Measurements from ENCODE around the gene CCDC74A.
A peak's percentile ranks its signal among the peaks of the same experiment; 100 is the strongest.
"Not testable (repeated sequence)": the region's sequence is repeated elsewhere in the genome, so short reads cannot be mapped to it uniquely, and the experiment has no call there.

Gene CCDC74A

DNA sequence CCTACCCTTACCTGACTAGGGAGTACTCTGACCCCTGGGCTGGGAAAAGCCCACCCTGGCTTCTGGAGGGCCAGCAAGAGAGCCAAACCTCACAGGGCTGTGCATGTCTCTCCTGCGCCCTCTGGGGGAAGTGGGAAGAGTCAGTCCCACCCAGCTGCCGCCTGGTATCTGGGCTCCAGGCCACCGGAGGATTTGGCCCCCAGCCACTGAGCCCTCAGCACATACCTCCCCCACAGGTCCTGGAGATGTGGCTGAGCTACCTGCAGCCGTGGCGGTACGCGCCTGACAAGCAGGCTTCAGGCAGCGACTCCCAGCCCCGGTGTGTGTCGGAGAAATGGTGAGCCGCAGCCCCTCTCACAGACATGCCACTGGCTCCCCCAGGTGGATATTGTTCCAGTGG is 11.1 kb upstream of the CCDC74A start:
- not testable (repeated sequence) for H3K27ac Mint-ChIP-seq; H3K4me1 Mint-ChIP-seq; H3K36me3 Mint-ChIP-seq (ENCODE audit: low read depth); H3K27me3 Mint-ChIP-seq (ENCODE audit: low read depth); H3K4me3 Mint-ChIP-seq; H3K9me3 Mint-ChIP-seq
- TF ChIP-seq, protein P1, sequence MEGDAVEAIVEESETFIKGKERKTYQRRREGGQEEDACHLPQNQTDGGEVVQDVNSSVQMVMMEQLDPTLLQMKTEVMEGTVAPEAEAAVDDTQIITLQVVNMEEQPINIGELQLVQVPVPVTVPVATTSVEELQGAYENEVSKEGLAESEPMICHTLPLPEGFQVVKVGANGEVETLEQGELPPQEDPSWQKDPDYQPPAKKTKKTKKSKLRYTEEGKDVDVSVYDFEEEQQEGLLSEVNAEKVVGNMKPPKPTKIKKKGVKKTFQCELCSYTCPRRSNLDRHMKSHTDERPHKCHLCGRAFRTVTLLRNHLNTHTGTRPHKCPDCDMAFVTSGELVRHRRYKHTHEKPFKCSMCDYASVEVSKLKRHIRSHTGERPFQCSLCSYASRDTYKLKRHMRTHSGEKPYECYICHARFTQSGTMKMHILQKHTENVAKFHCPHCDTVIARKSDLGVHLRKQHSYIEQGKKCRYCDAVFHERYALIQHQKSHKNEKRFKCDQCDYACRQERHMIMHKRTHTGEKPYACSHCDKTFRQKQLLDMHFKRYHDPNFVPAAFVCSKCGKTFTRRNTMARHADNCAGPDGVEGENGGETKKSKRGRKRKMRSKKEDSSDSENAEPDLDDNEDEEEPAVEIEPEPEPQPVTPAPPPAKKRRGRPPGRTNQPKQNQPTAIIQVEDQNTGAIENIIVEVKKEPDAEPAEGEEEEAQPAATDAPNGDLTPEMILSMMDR (IDR thresholded peaks at IDR 0.05; ENCODE audit: unreplicated experiment in 3 of 3), result peak in 1 of 3 experiments; percentile 14

GRCh38 chr2:131517106-131517831 is 10.4 kb upstream of the CCDC74A start:
- Mint-ChIP-seq H3K4me1 (no peaks in the 10 kb centered on the region), H3K4me3 (no peak overlapping the region), H3K36me3 (ENCODE audit: low read depth) (peaks cover 8% of the 10 kb centered on the region), H3K9me3 (no peaks in the 10 kb centered on the region), H3K27ac (no peak overlapping the region), H3K27me3 (ENCODE audit: low read depth) (no peaks in the 10 kb centered on the region)
- TF ChIP-seq, protein P1 (IDR thresholded peaks at IDR 0.05; ENCODE audit: unreplicated experiment in 3 of 3), result no peak

- H3K4me1 Mint-ChIP-seq, result not testable (repeated sequence)
Measured at GRCh38 chr2:131517856-131518255, 9.8 kb upstream of the CCDC74A start.

DNA sequence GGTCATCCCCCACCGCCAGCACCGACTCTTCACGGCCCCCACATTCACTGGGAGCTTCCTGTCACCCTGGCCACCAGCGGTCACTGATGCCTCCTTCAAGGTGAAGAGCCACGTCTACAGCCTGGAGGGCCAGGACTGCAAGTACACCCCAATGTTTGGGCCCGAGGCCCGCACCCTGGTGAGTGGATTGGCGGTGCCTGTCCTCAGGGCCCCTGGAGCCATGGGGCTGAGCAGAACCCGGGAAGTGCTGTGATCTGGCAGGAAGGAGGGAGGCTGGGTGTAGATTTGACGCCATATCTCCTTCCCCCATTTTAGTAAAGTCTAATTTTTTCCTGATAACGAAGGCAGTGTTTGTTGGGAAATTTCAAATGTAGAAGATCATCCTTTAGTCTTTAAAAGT is 9.2 kb upstream of the CCDC74A start:
- not testable (repeated sequence) for H3K27ac Mint-ChIP-seq; H3K4me3 Mint-ChIP-seq; H3K9me3 Mint-ChIP-seq; H3K4me1 Mint-ChIP-seq; H3K36me3 Mint-ChIP-seq (ENCODE audit: low read depth); H3K27me3 Mint-ChIP-seq (ENCODE audit: low read depth)

More at GRCh38 chr2:131517856-131518255, 9.8 kb upstream of the CCDC74A start:
- not testable (repeated sequence) for H3K27me3 Mint-ChIP-seq (ENCODE audit: low read depth); H3K9me3 Mint-ChIP-seq; H3K36me3 Mint-ChIP-seq (ENCODE audit: low read depth); H3K4me3 Mint-ChIP-seq; H3K27ac Mint-ChIP-seq

DNA sequence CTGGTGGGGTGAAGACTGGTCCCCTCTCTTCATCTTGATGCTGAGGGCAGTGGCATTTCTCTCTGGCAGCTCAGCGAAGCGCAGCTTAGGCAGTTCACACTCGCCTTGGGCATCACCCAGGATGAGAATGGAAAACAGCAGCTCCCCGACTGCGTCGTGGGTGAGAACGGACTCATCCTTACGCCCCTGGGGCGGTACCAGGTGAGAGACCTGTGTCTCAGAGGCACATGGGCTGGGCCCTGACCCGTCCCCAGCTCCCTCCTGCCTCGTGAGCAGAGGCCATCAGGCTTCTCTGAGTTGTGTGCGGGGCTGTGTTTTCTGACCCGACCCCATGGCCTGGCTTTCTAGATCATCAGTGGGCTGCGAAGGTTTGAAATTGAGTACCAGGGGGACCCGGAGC is 8.2 kb upstream of the CCDC74A start:
- H3K27me3 Mint-ChIP-seq (ENCODE audit: low read depth), result no peaks in the 10 kb centered on the region
- H3K36me3 Mint-ChIP-seq (ENCODE audit: low read depth), result peaks cover 4% of the 10 kb centered on the region
- H3K4me3 Mint-ChIP-seq, result no peak overlapping the region
- TF ChIP-seq, protein P1 (IDR thresholded peaks at IDR 0.05; ENCODE audit: unreplicated experiment in 3 of 3), result no peak
- H3K9me3 Mint-ChIP-seq, result no peaks in the 10 kb centered on the region
- no peak overlapping the region for H3K27ac Mint-ChIP-seq
- no peaks in the 10 kb centered on the region for H3K4me1 Mint-ChIP-seq

DNA sequence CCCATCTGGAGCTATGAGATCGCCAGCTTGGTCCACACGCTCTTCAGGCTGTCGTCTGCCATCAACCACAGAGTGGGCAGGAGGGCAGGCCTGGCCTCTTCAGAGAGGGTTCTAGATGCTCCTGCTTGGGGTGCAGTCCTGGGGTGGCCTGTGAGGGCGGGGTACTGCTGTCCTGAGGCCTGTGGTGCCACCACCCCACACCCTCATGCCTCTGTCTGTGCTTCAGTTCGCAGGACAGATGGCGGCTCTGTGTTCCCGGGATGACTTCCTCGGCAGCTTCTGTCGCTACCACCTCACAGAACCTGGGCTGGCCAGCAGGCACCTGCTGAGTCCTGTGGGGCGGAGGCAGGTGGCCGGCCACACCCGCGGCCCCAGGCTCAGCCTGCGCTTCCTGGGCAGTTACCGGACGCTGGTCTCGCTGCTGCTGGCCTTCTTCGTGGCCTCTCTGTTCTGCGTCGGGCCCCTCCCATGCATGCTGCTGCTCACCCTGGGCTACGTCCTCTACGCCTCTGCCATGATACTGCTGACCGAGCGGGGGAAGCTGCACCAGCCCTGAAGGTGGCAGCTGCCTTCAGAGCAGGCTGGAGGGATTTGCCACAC is 7.7 kb upstream of the CCDC74A start:
- H3K27me3 Mint-ChIP-seq (ENCODE audit: low read depth); H3K36me3 Mint-ChIP-seq (ENCODE audit: low read depth); H3K4me1 Mint-ChIP-seq; H3K27ac Mint-ChIP-seq; H3K9me3 Mint-ChIP-seq; H3K4me3 Mint-ChIP-seq: not testable (repeated sequence)

GRCh38 chr2:131520526-131520925 is 7.2 kb upstream of the CCDC74A start:
- Mint-ChIP-seq H3K9me3 (no peaks in the 10 kb centered on the region), H3K27ac (no peak overlapping the region), H3K4me3 (no peak overlapping the region), H3K36me3 (ENCODE audit: low read depth) (peaks cover 4% of the 10 kb centered on the region), H3K4me1 (no peaks in the 10 kb centered on the region), H3K27me3 (ENCODE audit: low read depth) (no peaks in the 10 kb centered on the region)
- TF ChIP-seq, protein P1 (IDR thresholded peaks at IDR 0.05; ENCODE audit: unreplicated experiment in 3 of 3), result no peak

- not testable (repeated sequence) for H3K9me3 Mint-ChIP-seq; H3K36me3 Mint-ChIP-seq (ENCODE audit: low read depth); H3K4me1 Mint-ChIP-seq; H3K27ac Mint-ChIP-seq; H3K27me3 Mint-ChIP-seq (ENCODE audit: low read depth); H3K4me3 Mint-ChIP-seq
Measured at GRCh38 chr2:131521524-131521923, 6.2 kb upstream of the CCDC74A start.

Data from nephron (organoid).